HepG2 (cell line): ENCODE data around the gene SYNJ2. TPM values are rescaled to one million over a fixed set of nuclear protein-coding genes. Genes with fewer than 3 reads are reported as not detected.

Experiments used
- ATF5 ChIP-seq: sonication (generic); formaldehyde crosslinking; IDR thresholded peaks from 2 replicates; pipeline ENCODE4 v1.4.0; 2020; ENCODE audit warnings: mild to moderate bottlenecking, low read depth, missing genetic modification reagents
- CBX2 ChIP-seq, 2 experiments: fragments of 200-600 bp in 1 of 2; sonication (generic); formaldehyde crosslinking in 1 of 2; IDR thresholded peaks; 2 replicates each; pipeline versions ENCODE4 v1.7.0 to v1.8.1; 2018 to 2022; ENCODE audit warnings: low read depth in 2 of 2, low read length in 1 of 2, mild to moderate bottlenecking in 1 of 2, missing genetic modification reagents in 1 of 2
- CCDC6 ChIP-seq: sonication (generic); formaldehyde crosslinking; IDR thresholded peaks from 2 replicates; pipeline ENCODE4 v1.8.1; 2022; ENCODE audit warnings: mild to moderate bottlenecking, missing genetic modification reagents, moderate library complexity
- CENPT ChIP-seq: sonication (generic); formaldehyde crosslinking; IDR thresholded peaks from 2 replicates; pipeline ENCODE4 v1.8.0; 2022; ENCODE audit warnings: low read depth, mild to moderate bottlenecking, moderate library complexity, missing genetic modification reagents
- FOXP1 ChIP-seq, 2 experiments: fragments of 450-650 bp in 1 of 2; IDR thresholded peaks; 2 replicates each; pipeline ENCODE4 v1.6.1; 2017 to 2018; ENCODE audit warnings: antibody characterized with exemption in 1 of 2
- GATAD2A ChIP-seq: IDR thresholded peaks from 2 replicates; pipeline ENCODE4 v1.6.1; 2016
- GMEB1 ChIP-seq: sonication (generic); formaldehyde crosslinking; IDR thresholded peaks from 2 replicates; pipeline ENCODE4 v1.5.1; 2020; ENCODE audit warnings: missing genetic modification reagents, mild to moderate bottlenecking, borderline replicate concordance
- GRHL1 ChIP-seq: sonication (generic); formaldehyde crosslinking; conservative IDR thresholded peaks from 2 replicates; pipeline ENCODE4 v1.8.0; 2022; ENCODE audit warnings: missing genetic modification reagents
- HES4 ChIP-seq: sonication (generic); formaldehyde crosslinking; IDR thresholded peaks from 2 replicates; pipeline ENCODE4 v1.9.0; 2021; ENCODE audit warnings: mild to moderate bottlenecking, missing genetic modification reagents, borderline replicate concordance
- HMGA1 ChIP-seq: sonication (generic); formaldehyde crosslinking; conservative IDR thresholded peaks from 2 replicates; pipeline ENCODE4 v1.4.0; 2020; ENCODE audit warnings: missing genetic modification reagents
- JARID2 ChIP-seq: sonication (generic); formaldehyde crosslinking; IDR thresholded peaks from 2 replicates; pipeline ENCODE4 v1.8.1; 2023; ENCODE audit warnings: missing genetic modification reagents, inconsistent platforms; ENCODE audit not compliant: insufficient replicate concordance
- MAFK ChIP-seq, 2 experiments: IDR thresholded peaks in 1 of 2; conservative IDR thresholded peaks in 1 of 2; 2 replicates each; pipeline ENCODE4 v1.6.1; 2011; ENCODE audit warnings: improper control_type of control experiment in 2 of 2, low read length in 2 of 2
- NR2C2 ChIP-seq: sonication (generic); formaldehyde crosslinking; IDR thresholded peaks from 2 replicates; pipeline ENCODE4 v1.4.0; 2020; ENCODE audit warnings: missing genetic modification reagents, mild to moderate bottlenecking, moderate library complexity, borderline replicate concordance
- RBM39 ChIP-seq: fragments of 200-400 bp; formaldehyde crosslinking; IDR thresholded peaks from one replicate; pipeline ENCODE4 v1.6.1; 2018; ENCODE audit warnings: antibody characterized with exemption, mild to moderate bottlenecking, low read depth, low read length; ENCODE audit not compliant: poor library complexity, severe bottlenecking
- SMAD1 ChIP-seq: sonication (generic); formaldehyde crosslinking; IDR thresholded peaks from 2 replicates; pipeline ENCODE4 v1.4.0; 2020; ENCODE audit warnings: missing genetic modification reagents, low read depth, mild to moderate bottlenecking, borderline replicate concordance
- TFAP4 ChIP-seq: sonication (generic); IDR thresholded peaks from 2 replicates; pipeline ENCODE4 v1.6.1; 2016; ENCODE audit warnings: low read depth, borderline replicate concordance
- TFDP1 ChIP-seq: IDR thresholded peaks from 2 replicates; pipeline ENCODE4 v1.6.1; 2016; ENCODE audit warnings: missing compliant biosample characterization, missing genetic modification reagents, borderline replicate concordance
- YY1 ChIP-seq: IDR thresholded peaks from 2 replicates; pipeline ENCODE4 v1.6.1; 2011; ENCODE audit warnings: low read length, low read depth, moderate library complexity, mild to moderate bottlenecking; ENCODE audit not compliant: insufficient read depth, insufficient replicate concordance
- ZMAT5 ChIP-seq: sonication (generic); formaldehyde crosslinking; IDR thresholded peaks from 2 replicates; pipeline ENCODE4 v1.5.0; 2020; ENCODE audit warnings: mild to moderate bottlenecking, low read depth, missing genetic modification reagents, borderline replicate concordance
- ZNF160 ChIP-seq: sonication (generic); formaldehyde crosslinking; IDR thresholded peaks from 2 replicates; pipeline ENCODE4 v1.8.0; 2022; ENCODE audit warnings: mild to moderate bottlenecking, inconsistent platforms, missing genetic modification reagents
- ZNF180 ChIP-seq: sonication (generic); formaldehyde crosslinking; IDR thresholded peaks from 2 replicates; pipeline ENCODE4 v1.4.0; 2020; ENCODE audit warnings: low read depth, missing genetic modification reagents, borderline replicate concordance
- polyA plus RNA-seq, 8 experiments: library from polyadenylated mRNA; depleted of rRNA in 3 of 8; stranded (reverse) in 7 of 8; unstranded in 1 of 8; fragments of >200 nt; fragmentation: Illumina TruSeq in 4 of 8; extraction: Trizol in 4 of 8; gene quantifications; 2 replicates each; pipeline versions ENCODE4 v1.2.1 to v1.2.3, GENCODE V29; 2011 to 2016; ENCODE audit warnings: low read depth in 4 of 8, missing spikeins in 1 of 8, mixed read lengths in 1 of 8; ENCODE audit not compliant: insufficient read depth in 1 of 8
- total RNA-seq, 5 experiments: library from RNA; depleted of rRNA; stranded (reverse); fragments of >200 nt; fragmentation: Illumina TruSeq; extraction: Trizol; gene quantifications; 2 replicates each; pipeline ENCODE4 v1.2.3, GENCODE V29; 2016; ENCODE audit warnings: low read depth in 1 of 5

SYNJ2 gene
- total and polyA plus RNA-seq, 2 of the 13 experiments (the other 11 are each of a cell fraction or from before 2014, with no cell fraction given) = 39.1 to 57.6 TPM

- TF ChIP-seq MAFK (conservative IDR thresholded peaks at IDR 0.05 in 1 of 2, IDR thresholded peaks at IDR 0.05 in 1 of 2; ENCODE audit: low read length in 2 of 2) = no peak
- TF ChIP-seq SMAD1 = no peak
- TF ChIP-seq HMGA1 (CRISPR knock-in tag) = no peak
- no peak for TF ChIP-seq ZMAT5
- no peak for TF ChIP-seq CCDC6 (CRISPR knock-in tag)
- no peak for TF ChIP-seq ZNF160 (CRISPR knock-in tag)
- TF ChIP-seq TFDP1 (CRISPR knock-in tag) = no peak
- no peak for TF ChIP-seq FOXP1 (IDR thresholded peaks at IDR 0.05)
- no peak for TF ChIP-seq FOXP1 (CRISPR knock-in tag; IDR thresholded peaks at IDR 0.05)
- no peak for TF ChIP-seq RBM39
- TF ChIP-seq YY1 = peak; percentile 26
- TF ChIP-seq GMEB1 (CRISPR knock-in tag) = no peak
- no peak for TF ChIP-seq GRHL1 (CRISPR knock-in tag)
- TF ChIP-seq HES4 (CRISPR knock-in tag) = no peak
- no peak for TF ChIP-seq GATAD2A (CRISPR knock-in tag)
- TF ChIP-seq NR2C2 = no peak; the same call in 1 of the 2 replicates
- no peak for TF ChIP-seq CENPT
- no peak for TF ChIP-seq ATF5
- TF ChIP-seq CBX2 (IDR thresholded peaks at IDR 0.05; ENCODE audit: low read depth, low read length) = no peak
- no peak for TF ChIP-seq CBX2 (CRISPR knock-in tag; IDR thresholded peaks at IDR 0.05; ENCODE audit: low read depth)
- no peak for TF ChIP-seq JARID2 (CRISPR knock-in tag)
- TF ChIP-seq ZNF180 = no peak
- peak; percentile 18; the same call in 1 of the 2 replicates for TF ChIP-seq TFAP4
These were observed 469 bp downstream of the SYNJ2 start (continued) for GRCh38 chr6:157982102-157982562.
